K562 (cell line): Measurements from ENCODE around the gene LGALS7.

Experiments used
- CEBPB ChIP-seq: fragments of 450-650 bp; IDR thresholded peaks from 2 replicates; pipeline ENCODE4 v1.6.1; 2016; ENCODE audit warnings: missing genetic modification characterization, missing compliant biosample characterization
- EZH2 ChIP-seq: IDR thresholded peaks from 2 replicates; pipeline ENCODE4 v1.6.1; 2012; ENCODE audit warnings: low read depth, mild to moderate bottlenecking, inconsistent platforms, low read length, borderline replicate concordance
- MYNN ChIP-seq, 2 experiments: sonication (generic); formaldehyde crosslinking in 1 of 2; IDR thresholded peaks; 2 replicates each; pipeline versions ENCODE4 v1.5.0 to v1.6.1; 2016 to 2020; ENCODE audit warnings: antibody characterized with exemption in 1 of 2, missing genetic modification reagents in 1 of 2
- SIN3B ChIP-seq: fragments of 450-650 bp; IDR thresholded peaks from 2 replicates; pipeline ENCODE4 v1.6.1; 2017; ENCODE audit warnings: low read depth, mild to moderate bottlenecking, moderate library complexity
- TF ChIP-seq, protein P1 (sequence below): sonication (generic); formaldehyde crosslinking; IDR thresholded peaks from 2 replicates; pipeline ENCODE4 v1.8.0; 2023; ENCODE audit warnings: missing genetic modification reagents, mild to moderate bottlenecking, borderline replicate concordance
- TF ChIP-seq, protein P2 (sequence below): fragments of 250-450 bp; sonication (Bioruptor Pico); IDR thresholded peaks from 2 replicates; pipeline ENCODE4 v1.4.0; 2020; ENCODE audit warnings: mild to moderate bottlenecking
- TF ChIP-seq, protein P3 (sequence below): fragments of 250-450 bp; sonication (Bioruptor Pico); IDR thresholded peaks from 2 replicates; pipeline ENCODE4 v1.8.0; 2021; ENCODE audit warnings: borderline replicate concordance, mild to moderate bottlenecking, moderate library complexity; ENCODE audit not compliant: poor library complexity, severe bottlenecking
- TF ChIP-seq, protein P4 (sequence below): sonication (generic); formaldehyde crosslinking; IDR thresholded peaks from 2 replicates; pipeline ENCODE4 v1.5.0; 2020; ENCODE audit warnings: missing genetic modification reagents

DNA sequence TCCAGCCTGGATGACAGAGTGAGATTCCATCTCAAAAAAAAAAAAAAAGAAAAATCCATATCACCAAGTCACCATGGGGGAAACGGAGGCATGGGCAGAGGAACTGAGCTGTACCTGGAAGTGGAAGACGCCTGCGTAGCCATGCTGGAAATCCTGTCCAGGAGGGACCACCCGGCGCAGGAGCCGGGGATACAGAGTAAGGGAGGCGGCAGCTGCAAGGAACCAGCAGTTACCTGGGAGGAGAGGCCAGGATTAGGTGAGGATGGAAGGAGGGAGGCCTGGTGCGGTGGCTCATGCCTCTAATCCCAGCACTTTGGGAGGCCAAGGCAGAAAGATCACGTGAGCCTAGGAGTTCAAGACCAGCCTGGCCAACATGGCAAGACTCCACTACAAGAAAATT lies 31.0 kb downstream of the LGALS7 start:
- TF ChIP-seq SIN3B (no peak), EZH2 (no peak), CEBPB (tag) (no peak), MYNN (IDR thresholded peaks at IDR 0.05) (no peak), MYNN (CRISPR knock-in tag; IDR thresholded peaks at IDR 0.05) (no peak)
- TF ChIP-seq, protein P1, sequence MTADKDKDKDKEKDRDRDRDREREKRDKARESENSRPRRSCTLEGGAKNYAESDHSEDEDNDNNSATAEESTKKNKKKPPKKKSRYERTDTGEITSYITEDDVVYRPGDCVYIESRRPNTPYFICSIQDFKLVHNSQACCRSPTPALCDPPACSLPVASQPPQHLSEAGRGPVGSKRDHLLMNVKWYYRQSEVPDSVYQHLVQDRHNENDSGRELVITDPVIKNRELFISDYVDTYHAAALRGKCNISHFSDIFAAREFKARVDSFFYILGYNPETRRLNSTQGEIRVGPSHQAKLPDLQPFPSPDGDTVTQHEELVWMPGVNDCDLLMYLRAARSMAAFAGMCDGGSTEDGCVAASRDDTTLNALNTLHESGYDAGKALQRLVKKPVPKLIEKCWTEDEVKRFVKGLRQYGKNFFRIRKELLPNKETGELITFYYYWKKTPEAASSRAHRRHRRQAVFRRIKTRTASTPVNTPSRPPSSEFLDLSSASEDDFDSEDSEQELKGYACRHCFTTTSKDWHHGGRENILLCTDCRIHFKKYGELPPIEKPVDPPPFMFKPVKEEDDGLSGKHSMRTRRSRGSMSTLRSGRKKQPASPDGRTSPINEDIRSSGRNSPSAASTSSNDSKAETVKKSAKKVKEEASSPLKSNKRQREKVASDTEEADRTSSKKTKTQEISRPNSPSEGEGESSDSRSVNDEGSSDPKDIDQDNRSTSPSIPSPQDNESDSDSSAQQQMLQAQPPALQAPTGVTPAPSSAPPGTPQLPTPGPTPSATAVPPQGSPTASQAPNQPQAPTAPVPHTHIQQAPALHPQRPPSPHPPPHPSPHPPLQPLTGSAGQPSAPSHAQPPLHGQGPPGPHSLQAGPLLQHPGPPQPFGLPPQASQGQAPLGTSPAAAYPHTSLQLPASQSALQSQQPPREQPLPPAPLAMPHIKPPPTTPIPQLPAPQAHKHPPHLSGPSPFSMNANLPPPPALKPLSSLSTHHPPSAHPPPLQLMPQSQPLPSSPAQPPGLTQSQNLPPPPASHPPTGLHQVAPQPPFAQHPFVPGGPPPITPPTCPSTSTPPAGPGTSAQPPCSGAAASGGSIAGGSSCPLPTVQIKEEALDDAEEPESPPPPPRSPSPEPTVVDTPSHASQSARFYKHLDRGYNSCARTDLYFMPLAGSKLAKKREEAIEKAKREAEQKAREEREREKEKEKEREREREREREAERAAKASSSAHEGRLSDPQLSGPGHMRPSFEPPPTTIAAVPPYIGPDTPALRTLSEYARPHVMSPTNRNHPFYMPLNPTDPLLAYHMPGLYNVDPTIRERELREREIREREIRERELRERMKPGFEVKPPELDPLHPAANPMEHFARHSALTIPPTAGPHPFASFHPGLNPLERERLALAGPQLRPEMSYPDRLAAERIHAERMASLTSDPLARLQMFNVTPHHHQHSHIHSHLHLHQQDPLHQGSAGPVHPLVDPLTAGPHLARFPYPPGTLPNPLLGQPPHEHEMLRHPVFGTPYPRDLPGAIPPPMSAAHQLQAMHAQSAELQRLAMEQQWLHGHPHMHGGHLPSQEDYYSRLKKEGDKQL: no peak
- TF ChIP-seq, protein P2, sequence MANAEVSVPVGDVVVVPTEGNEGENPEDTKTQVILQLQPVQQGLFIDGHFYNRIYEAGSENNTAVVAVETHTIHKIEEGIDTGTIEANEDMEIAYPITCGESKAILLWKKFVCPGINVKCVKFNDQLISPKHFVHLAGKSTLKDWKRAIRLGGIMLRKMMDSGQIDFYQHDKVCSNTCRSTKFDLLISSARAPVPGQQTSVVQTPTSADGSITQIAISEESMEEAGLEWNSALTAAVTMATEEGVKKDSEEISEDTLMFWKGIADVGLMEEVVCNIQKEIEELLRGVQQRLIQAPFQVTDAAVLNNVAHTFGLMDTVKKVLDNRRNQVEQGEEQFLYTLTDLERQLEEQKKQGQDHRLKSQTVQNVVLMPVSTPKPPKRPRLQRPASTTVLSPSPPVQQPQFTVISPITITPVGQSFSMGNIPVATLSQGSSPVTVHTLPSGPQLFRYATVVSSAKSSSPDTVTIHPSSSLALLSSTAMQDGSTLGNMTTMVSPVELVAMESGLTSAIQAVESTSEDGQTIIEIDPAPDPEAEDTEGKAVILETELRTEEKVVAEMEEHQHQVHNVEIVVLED: no peak
- TF ChIP-seq, protein P3, sequence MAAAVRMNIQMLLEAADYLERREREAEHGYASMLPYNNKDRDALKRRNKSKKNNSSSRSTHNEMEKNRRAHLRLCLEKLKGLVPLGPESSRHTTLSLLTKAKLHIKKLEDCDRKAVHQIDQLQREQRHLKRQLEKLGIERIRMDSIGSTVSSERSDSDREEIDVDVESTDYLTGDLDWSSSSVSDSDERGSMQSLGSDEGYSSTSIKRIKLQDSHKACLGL (CRISPR knock-in tag): no peak
- TF ChIP-seq, protein P4, sequence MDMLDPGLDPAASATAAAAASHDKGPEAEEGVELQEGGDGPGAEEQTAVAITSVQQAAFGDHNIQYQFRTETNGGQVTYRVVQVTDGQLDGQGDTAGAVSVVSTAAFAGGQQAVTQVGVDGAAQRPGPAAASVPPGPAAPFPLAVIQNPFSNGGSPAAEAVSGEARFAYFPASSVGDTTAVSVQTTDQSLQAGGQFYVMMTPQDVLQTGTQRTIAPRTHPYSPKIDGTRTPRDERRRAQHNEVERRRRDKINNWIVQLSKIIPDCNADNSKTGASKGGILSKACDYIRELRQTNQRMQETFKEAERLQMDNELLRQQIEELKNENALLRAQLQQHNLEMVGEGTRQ (CRISPR knock-in tag): no peak
